C4-2B (cell line): Measurements from ENCODE around the gene SLC25A42.

Experiments used
- ZFX ChIP-seq: fragments of 450-650 bp; IDR thresholded peaks from 2 replicates; pipeline ENCODE4 v1.6.1; 2017
- TF ChIP-seq, protein P1 (sequence below): fragments of 450-650 bp; conservative IDR thresholded peaks from 2 replicates; pipeline ENCODE4 v1.5.1; 2017; ENCODE audit warnings: mild to moderate bottlenecking

DNA sequence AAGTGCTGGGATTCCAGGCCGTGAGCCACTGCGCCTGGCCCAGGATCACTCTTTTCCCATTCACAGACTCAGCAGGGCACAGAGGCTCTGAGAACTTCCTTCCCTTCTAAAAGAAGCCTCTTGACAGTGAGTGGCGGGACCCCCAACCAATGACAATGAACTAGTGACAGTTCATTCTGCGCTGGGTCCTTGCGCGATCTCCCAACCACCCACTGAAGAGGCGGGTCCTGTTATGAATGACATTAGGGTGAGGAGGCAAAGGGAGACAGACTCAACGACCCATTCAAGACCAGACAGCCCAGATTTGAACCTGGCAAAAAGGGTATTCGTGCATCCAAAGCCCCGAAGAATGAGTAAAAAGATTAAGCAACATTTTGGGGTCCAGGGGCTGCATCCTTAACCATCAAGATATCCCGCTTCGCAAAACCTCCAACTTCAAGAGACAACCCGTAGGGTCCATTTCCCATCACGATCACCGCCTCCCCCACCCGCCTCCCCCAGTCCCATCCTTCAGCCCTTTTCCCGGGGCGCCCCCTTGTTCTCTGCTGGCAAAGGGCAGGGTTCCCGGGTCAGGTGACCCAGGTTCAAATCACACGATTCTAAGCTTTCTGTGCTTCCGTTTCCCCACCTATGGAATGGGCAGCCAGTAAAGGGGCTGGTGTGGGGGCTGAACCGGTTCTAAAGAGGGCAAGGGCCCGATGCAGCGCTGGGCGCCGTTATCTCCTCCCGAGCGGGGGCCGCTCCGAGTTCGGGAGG, 31.2 kb upstream of the SLC25A42 start:
- TF ChIP-seq, protein P1, sequence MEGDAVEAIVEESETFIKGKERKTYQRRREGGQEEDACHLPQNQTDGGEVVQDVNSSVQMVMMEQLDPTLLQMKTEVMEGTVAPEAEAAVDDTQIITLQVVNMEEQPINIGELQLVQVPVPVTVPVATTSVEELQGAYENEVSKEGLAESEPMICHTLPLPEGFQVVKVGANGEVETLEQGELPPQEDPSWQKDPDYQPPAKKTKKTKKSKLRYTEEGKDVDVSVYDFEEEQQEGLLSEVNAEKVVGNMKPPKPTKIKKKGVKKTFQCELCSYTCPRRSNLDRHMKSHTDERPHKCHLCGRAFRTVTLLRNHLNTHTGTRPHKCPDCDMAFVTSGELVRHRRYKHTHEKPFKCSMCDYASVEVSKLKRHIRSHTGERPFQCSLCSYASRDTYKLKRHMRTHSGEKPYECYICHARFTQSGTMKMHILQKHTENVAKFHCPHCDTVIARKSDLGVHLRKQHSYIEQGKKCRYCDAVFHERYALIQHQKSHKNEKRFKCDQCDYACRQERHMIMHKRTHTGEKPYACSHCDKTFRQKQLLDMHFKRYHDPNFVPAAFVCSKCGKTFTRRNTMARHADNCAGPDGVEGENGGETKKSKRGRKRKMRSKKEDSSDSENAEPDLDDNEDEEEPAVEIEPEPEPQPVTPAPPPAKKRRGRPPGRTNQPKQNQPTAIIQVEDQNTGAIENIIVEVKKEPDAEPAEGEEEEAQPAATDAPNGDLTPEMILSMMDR, result no peak
- no peak for TF ChIP-seq ZFX
